AG04450 (cell line): ENCODE data around the gene MUC6. TPM values are rescaled to one million over a fixed set of nuclear protein-coding genes. Genes with fewer than 3 reads are reported as not detected.

Source experiments
- CTCF ChIA-PET: fragments of 300-600, 350-600 bp; formaldehyde crosslinking; extraction: SDS; loops from one replicate; lab custom pipeline; 2022; ENCODE audit warnings: antibody characterized with exemption, inconsistent platforms; lab: Charles Lee
- POLR2A ChIA-PET: fragments of 350-600 bp; formaldehyde crosslinking; extraction: SDS; loops from one replicate; lab custom pipeline; 2021; ENCODE audit warnings: antibody characterized with exemption, inconsistent platforms; lab: Yijun Ruan, JAX
- DNase-seq: peaks from one replicate; pipeline ENCODE4 v3.0.0-alpha.2; 2011; ENCODE audit warnings: low read depth, low spot score
- H3K27ac ChIP-seq: one replicate; pipeline ENCODE4 v1.5.1; 2012; ENCODE audit warnings: low read depth, low read length, control low read depth
- H3K27me3 ChIP-seq: one replicate; pipeline ENCODE4 v1.6.0; 2012; ENCODE audit warnings: low read length; ENCODE audit not compliant: control insufficient read depth, insufficient read depth
- H3K4me3 ChIP-seq: 2 replicates; pipeline ENCODE4 v1.5.1; 2011; ENCODE audit warnings: mild to moderate bottlenecking, low read depth, low read length, control low read depth
- H3K9me3 ChIP-seq: 2 replicates; pipeline ENCODE4 v1.5.1; 2012; ENCODE audit warnings: low read length; ENCODE audit not compliant: control insufficient read depth, insufficient read depth
- CTCF ChIP-seq: IDR thresholded peaks from 2 replicates; pipeline ENCODE4 v1.5.1; 2011; ENCODE audit warnings: low read depth, low read length, control low read depth, inconsistent platforms
- polyA plus RNA-seq: library from polyadenylated mRNA; depleted of rRNA; stranded (reverse); fragments of >200 nt; gene quantifications from 2 replicates; pipeline ENCODE4 v1.2.3, GENCODE V29; 2011

The MUC6 gene
- polyA plus RNA-seq, 1 experiment, result not detected

DNA sequence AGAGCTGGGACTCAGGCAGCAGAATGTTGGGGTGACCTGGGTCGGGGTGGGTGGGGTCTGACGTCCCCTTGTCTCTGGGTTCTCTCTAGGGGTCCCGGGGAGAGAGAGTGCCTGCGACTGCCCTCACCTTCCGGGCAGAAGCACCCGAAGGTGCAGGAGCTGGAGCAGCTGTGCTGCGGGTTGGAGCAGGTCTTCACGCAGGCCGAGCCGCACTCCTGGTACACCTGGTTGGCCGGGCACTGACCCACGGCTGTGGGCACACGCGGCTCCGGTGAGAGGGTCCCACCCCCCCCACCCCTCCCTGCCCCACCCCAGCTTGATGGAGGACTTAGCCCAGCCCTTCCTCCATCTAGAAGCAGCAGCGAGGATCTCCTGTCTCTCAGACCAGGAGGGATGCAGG, 6.4 kb downstream of the MUC6 start:
- Histone ChIP-seq H3K9me3 (peaks cover 23% of the 10 kb centered on the region; the same call in 1 of the 2 replicates), H3K27me3 (no peaks in the 10 kb centered on the region), H3K4me3 (no peak overlapping the region), H3K27ac (no peak overlapping the region)
- ChIA-PET POLR2A (no interaction called here), CTCF (interaction anchor here (0.6 kb wide), 1 partner anchor 74 kb away, joined by 5 read pairs; no protein-coding TSS in a partner anchor)
- TF ChIP-seq CTCF, result no peak
- no peak for DNase-seq

DNA sequence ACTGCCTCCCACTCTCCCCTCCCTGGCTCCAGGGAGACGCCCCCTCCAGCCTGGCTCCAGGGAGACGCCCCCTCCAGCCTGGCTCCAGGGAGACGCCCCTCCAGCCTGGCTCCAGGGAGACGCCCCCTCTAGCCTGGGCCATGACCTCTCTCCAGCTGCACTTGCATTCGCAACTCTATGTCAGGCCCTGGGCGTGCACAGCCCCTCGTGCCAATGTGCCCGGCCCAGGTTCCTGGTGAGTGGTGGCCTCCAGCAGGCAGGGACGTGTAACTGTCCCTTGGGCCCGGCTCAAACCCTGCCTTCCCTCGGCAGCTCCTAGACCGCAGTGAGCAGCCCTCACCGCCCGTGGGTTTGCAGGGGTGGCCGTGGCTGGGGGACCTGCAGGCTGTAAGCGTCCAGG, 6.9 kb downstream of the MUC6 start:
- ChIA-PET CTCF (interaction anchor here (0.6 kb wide), 1 partner anchor 73 kb away, joined by 5 read pairs; no protein-coding TSS in a partner anchor), POLR2A (no interaction called here)
- Histone ChIP-seq H3K27ac (no peak overlapping the region), H3K4me3 (no peak overlapping the region), H3K9me3 (peaks cover 23% of the 10 kb centered on the region; the same call in 1 of the 2 replicates), H3K27me3 (no peaks in the 10 kb centered on the region)
- DNase-seq, result no peak
- TF ChIP-seq CTCF, result no peak

GRCh38 chr11:1029051-1029450, 7.5 kb downstream of the MUC6 start:
- no peak for DNase-seq
- peaks cover 23% of the 10 kb centered on the region; the same call in 1 of the 2 replicates for H3K9me3 ChIP-seq
- no peak overlapping the region for H3K27ac ChIP-seq
- no peak for TF ChIP-seq CTCF
- H3K4me3 ChIP-seq, result no peak overlapping the region
- no peaks in the 10 kb centered on the region for H3K27me3 ChIP-seq
- ChIA-PET CTCF (no interaction called here), POLR2A (interaction anchor here (1.0 kb wide), 1 partner anchor 12 kb away, joined by 3 read pairs; no protein-coding TSS in a partner anchor)

DNA sequence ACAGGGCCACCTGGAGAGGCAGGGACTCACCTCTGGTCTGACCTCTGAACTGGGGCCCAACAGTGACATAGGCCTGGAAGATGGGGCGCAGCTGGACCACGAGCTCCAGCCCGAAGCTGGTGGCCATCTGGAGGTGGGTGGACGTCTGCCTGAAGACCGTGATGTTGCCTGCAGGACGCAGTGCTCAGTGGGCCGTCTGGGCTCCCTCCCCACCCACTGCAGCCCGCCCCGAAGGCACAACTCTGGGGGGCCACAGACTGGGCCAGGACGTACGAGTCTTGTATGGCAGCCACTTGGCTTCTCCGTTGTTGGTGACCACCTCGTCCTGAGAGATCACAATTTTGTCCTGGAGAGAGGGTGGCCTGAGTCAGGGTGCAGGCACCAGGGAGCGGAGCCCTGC, 7.9 kb downstream of the MUC6 start:
- Histone ChIP-seq H3K27ac (no peak overlapping the region), H3K27me3 (no peaks in the 10 kb centered on the region), H3K9me3 (peaks cover 23% of the 10 kb centered on the region; the same call in 1 of the 2 replicates), H3K4me3 (no peak overlapping the region)
- ChIA-PET CTCF (no interaction called here), POLR2A (interaction anchor here (1.0 kb wide), 1 partner anchor 12 kb away, joined by 3 read pairs; no protein-coding TSS in a partner anchor)
- no peak for TF ChIP-seq CTCF
- no peak for DNase-seq

DNA sequence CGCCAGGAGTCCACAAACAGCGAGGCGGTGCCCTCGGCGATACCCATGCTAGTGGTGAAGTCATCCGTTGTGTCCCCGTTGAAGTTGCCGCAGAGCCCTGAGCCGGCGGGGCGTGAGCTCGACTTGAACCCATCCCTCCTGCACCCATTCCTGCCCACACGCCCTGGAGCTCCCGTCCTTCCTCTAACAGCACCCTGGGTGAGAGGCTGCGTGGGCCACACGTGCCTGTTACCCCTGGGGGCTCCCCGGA, 8.3 kb downstream of the MUC6 start:
- Histone ChIP-seq H3K4me3 (no peak overlapping the region), H3K9me3 (peaks cover 23% of the 10 kb centered on the region; the same call in 1 of the 2 replicates), H3K27ac (no peak overlapping the region), H3K27me3 (no peaks in the 10 kb centered on the region)
- DNase-seq, result no peak
- CTCF ChIA-PET, result no interaction called here
- POLR2A ChIA-PET, result no interaction called here
- TF ChIP-seq CTCF, result no peak
